ENCODE results near the gene MYO16. TPM values are rescaled to one million over a fixed set of nuclear protein-coding genes. Genes with fewer than 3 reads are reported as not detected.

The MYO16 gene
- total RNA-seq, 1 donor from 2014 or later = 22.0 TPM

DNA sequence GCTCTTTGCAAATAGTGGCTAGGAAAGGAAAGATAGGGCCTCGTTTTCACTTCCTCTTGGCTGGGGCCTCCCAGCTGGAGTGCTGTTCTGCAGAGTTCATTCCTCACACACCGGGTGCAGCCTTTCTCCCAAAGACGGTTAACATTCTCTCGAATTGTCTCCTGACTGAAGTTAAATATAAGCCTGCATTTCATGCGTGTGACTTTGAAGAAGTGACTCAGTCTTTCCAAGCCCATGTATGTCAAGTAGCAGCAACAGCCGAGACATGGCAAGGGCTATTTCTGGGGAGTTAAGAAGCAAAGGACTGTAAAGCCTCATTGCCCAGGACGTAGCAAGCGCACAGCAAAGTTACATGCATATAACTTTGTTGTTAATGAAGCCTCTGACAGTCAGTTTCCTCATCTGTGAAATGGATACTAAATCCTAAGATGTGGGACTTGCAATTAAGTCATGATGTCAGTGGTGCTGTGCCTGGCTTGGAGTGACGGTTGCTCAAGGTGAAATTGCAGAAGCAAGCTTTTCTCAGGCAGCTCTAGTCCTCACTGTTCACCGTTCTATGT is 502.4 kb downstream of the MYO16 start:
- H3K27ac Mint-ChIP-seq (ENCODE audit: unreplicated experiment) = no peak overlapping the region
- DNase-seq = no peak

DNA sequence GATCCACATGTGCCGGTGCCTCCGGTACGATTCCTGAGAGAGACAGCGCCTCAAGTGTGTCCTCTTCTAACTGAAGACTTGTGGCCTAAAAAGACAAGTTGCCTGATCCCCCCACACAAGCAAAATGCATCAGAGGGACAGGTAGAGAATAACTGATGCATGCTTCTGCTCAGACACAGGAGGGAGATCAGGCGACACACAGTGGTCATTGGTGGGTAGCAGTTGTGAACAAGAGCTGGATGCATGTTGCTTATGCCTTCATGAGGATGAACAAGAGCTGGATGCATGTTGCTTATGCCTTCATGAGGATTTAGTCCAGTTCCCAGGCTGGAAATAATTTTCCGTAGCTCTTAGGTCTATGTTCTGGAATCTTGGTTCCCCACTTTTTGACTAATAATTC is 505.6 kb downstream of the MYO16 start:
- Mint-ChIP-seq H3K27ac (ENCODE audit: unreplicated experiment) (no peak overlapping the region), H3K4me3 (ENCODE audit: unreplicated experiment) (no peak overlapping the region), H3K27me3 (ENCODE audit: unreplicated experiment) (peaks cover 5% of the 10 kb centered on the region), H3K4me1 (ENCODE audit: low read depth, unreplicated experiment) (peaks cover 9% of the 10 kb centered on the region), H3K36me3 (ENCODE audit: unreplicated experiment) (peaks cover 8% of the 10 kb centered on the region), H3K9me3 (ENCODE audit: unreplicated experiment) (peaks cover 4% of the 10 kb centered on the region)
- TF ChIP-seq, protein P1, sequence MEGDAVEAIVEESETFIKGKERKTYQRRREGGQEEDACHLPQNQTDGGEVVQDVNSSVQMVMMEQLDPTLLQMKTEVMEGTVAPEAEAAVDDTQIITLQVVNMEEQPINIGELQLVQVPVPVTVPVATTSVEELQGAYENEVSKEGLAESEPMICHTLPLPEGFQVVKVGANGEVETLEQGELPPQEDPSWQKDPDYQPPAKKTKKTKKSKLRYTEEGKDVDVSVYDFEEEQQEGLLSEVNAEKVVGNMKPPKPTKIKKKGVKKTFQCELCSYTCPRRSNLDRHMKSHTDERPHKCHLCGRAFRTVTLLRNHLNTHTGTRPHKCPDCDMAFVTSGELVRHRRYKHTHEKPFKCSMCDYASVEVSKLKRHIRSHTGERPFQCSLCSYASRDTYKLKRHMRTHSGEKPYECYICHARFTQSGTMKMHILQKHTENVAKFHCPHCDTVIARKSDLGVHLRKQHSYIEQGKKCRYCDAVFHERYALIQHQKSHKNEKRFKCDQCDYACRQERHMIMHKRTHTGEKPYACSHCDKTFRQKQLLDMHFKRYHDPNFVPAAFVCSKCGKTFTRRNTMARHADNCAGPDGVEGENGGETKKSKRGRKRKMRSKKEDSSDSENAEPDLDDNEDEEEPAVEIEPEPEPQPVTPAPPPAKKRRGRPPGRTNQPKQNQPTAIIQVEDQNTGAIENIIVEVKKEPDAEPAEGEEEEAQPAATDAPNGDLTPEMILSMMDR (IDR thresholded peaks at IDR 0.05; ENCODE audit: partially characterized antibody, unreplicated experiment) = no peak
- DNase-seq = no peak

More for the DNA sequence above, 502.4 kb downstream of the MYO16 start:
- no peak overlapping the region for H3K4me3 Mint-ChIP-seq (ENCODE audit: unreplicated experiment)
- peaks cover 5% of the 10 kb centered on the region for H3K27me3 Mint-ChIP-seq (ENCODE audit: unreplicated experiment)
- H3K4me1 Mint-ChIP-seq (ENCODE audit: low read depth, unreplicated experiment) = peaks cover 13% of the 10 kb centered on the region
- TF ChIP-seq, protein P1 (IDR thresholded peaks at IDR 0.05; ENCODE audit: partially characterized antibody, unreplicated experiment) = no peak
- no peaks in the 10 kb centered on the region for H3K36me3 Mint-ChIP-seq (ENCODE audit: unreplicated experiment)
- no peaks in the 10 kb centered on the region for H3K9me3 Mint-ChIP-seq (ENCODE audit: unreplicated experiment)

DNA sequence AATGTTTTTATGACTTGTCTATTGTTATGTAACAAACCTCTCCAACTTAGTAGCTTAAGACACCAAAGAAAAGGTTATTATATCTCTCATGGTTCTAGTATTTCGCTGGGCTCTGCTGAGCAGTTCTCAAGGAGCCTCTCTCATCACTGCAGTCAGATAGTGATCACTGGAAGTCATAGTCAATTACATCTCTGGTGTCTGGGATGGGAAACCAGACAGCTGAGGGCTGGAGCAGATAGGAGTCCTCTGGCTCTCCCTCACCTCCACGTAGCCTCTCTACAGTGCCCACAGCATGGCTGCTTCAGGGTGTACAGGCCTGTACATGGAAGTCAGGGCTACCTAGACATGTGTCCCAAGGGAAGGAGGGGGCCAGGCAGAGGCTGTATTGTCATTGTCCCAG is 507.5 kb downstream of the MYO16 start:
- Mint-ChIP-seq H3K36me3 (ENCODE audit: unreplicated experiment) (peaks cover 15% of the 10 kb centered on the region), H3K9me3 (ENCODE audit: unreplicated experiment) (peaks cover 4% of the 10 kb centered on the region), H3K27ac (ENCODE audit: unreplicated experiment) (no peak overlapping the region), H3K4me3 (ENCODE audit: unreplicated experiment) (no peak overlapping the region), H3K27me3 (ENCODE audit: unreplicated experiment) (peaks cover 3% of the 10 kb centered on the region), H3K4me1 (ENCODE audit: low read depth, unreplicated experiment) (peaks cover 4% of the 10 kb centered on the region)
- DNase-seq = no peak
- TF ChIP-seq, protein P1 (IDR thresholded peaks at IDR 0.05; ENCODE audit: partially characterized antibody, unreplicated experiment) = no peak

DNA sequence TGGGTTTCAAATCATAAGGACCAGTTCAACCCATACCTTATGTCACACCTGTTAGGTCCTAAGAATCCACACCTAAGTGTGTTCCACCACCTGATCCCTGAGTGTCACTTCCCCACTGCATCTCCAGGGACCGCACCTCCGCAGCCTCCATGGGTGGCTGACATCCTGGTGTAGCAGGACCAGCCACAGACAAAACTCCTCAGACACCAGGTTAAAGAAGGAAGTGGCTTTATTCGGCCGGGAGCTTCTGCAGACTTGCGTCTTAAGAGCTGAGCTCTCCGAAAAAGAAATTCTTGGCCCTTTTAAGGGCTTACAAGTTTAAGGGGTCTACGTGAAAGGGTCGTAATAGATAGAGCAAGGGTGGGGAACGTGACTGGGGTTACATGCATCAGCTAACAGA is 509.9 kb downstream of the MYO16 start:
- TF ChIP-seq, protein P1 (IDR thresholded peaks at IDR 0.05; ENCODE audit: partially characterized antibody, unreplicated experiment) = no peak
- H3K27me3 Mint-ChIP-seq (ENCODE audit: unreplicated experiment) = peaks cover 2% of the 10 kb centered on the region
- H3K4me1 Mint-ChIP-seq (ENCODE audit: low read depth, unreplicated experiment) = no peaks in the 10 kb centered on the region
- H3K9me3 Mint-ChIP-seq (ENCODE audit: unreplicated experiment) = peaks cover 4% of the 10 kb centered on the region
- no peak for DNase-seq
- no peak overlapping the region for H3K4me3 Mint-ChIP-seq (ENCODE audit: unreplicated experiment)
- H3K27ac Mint-ChIP-seq (ENCODE audit: unreplicated experiment) = peak overlapping the region; percentile 33
- H3K36me3 Mint-ChIP-seq (ENCODE audit: unreplicated experiment) = peaks cover 18% of the 10 kb centered on the region

DNA sequence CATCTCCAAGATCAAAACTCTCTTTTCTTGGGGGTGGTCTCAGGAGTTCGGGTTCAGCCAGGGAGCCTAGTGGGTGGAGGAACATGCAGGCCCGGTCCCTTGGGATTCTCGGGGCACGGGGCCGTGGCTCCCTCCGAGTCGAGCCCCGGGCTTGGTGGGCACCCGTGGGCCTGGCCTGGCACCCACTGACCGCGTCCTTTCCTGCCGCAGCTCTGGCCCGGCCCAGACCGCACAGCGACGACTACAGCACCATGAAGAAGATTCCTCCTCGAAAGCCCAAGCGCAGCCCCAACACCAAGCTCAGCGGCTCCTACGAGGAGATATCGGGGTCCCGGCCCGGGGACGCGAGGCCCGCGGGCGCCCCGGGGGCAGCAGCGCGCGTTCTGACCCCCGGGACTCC is 510.6 kb downstream of the MYO16 start:
- no peaks in the 10 kb centered on the region for H3K4me1 Mint-ChIP-seq (ENCODE audit: low read depth, unreplicated experiment)
- peaks cover 18% of the 10 kb centered on the region for H3K36me3 Mint-ChIP-seq (ENCODE audit: unreplicated experiment)
- peaks cover 4% of the 10 kb centered on the region for H3K9me3 Mint-ChIP-seq (ENCODE audit: unreplicated experiment)
- no peak overlapping the region for H3K4me3 Mint-ChIP-seq (ENCODE audit: unreplicated experiment)
- no peak for DNase-seq
- TF ChIP-seq, protein P1 (IDR thresholded peaks at IDR 0.05; ENCODE audit: partially characterized antibody, unreplicated experiment) = no peak
- peaks cover 2% of the 10 kb centered on the region for H3K27me3 Mint-ChIP-seq (ENCODE audit: unreplicated experiment)
- H3K27ac Mint-ChIP-seq (ENCODE audit: unreplicated experiment) = no peak overlapping the region
